IPS-20b (cell line): ENCODE data around the gene RNF39.

Source experiments
- H3K27ac ChIP-seq: one replicate; pipeline ENCODE4 v1.5.1; 2013; ENCODE audit warnings: low read length
- H3K27me3 ChIP-seq: 2 replicates; pipeline ENCODE4 v1.6.1; 2013; ENCODE audit warnings: mild to moderate bottlenecking, low read length, inconsistent platforms; ENCODE audit not compliant: insufficient read depth
- H3K36me3 ChIP-seq: 2 replicates; pipeline ENCODE4 v1.6.1; 2013; ENCODE audit warnings: low read depth, mild to moderate bottlenecking, inconsistent platforms, low read length, moderate library complexity; ENCODE audit not compliant: insufficient read depth
- H3K4me1 ChIP-seq: 2 replicates; pipeline ENCODE4 v1.6.1; 2013; ENCODE audit warnings: mild to moderate bottlenecking, control low read depth, inconsistent platforms, low read length, moderate library complexity; ENCODE audit not compliant: insufficient read depth
- H3K4me3 ChIP-seq: 2 replicates; pipeline ENCODE4 v1.5.1; 2013; ENCODE audit warnings: mild to moderate bottlenecking, low read length, inconsistent platforms
- H3K9ac ChIP-seq: 2 replicates; pipeline ENCODE4 v1.6.1; 2013; ENCODE audit warnings: low read depth, mild to moderate bottlenecking, inconsistent platforms, low read length, moderate library complexity
- H3K9me3 ChIP-seq: 2 replicates; pipeline ENCODE4 v1.6.1; 2013; ENCODE audit warnings: mild to moderate bottlenecking, low read depth, low read length, inconsistent platforms; ENCODE audit not compliant: insufficient read depth

Gene RNF39

GRCh38 chr6:30066577-30067459 is 8.8 kb downstream of the RNF39 start, which contains the start of gene PPP1R11:
PPP1R11 (plus strand) TSS chr6:30067198; CDS start chr6:30067411, 213 bp downstream.
- Histone ChIP-seq H3K27ac (peak within 1 kb of the TSS; percentile 22), H3K4me3 (peak within 1 kb of the TSS; percentile 84)

DNA sequence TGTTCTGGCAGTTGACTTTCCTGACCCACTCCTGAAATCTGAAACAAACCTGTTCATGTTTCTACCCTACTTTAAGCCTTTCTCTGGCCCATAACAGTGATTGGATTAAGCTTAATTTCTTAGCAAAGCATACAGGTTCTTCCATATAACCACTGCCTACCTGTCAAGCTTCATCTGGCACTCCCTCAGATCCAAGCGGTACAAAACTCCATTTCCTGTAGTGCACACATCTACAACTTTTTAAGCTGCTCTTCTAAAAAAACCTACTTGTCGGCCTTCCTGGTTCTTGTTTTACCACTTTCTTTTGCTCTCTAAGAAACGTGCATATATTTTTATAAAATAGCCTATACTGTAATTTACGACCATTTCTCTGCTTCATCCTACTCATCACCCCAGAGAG is 9.5 kb downstream of the RNF39 start:
- Histone ChIP-seq H3K27ac (peak overlapping the region; percentile 22), H3K9ac (peak overlapping the region; percentile 89)

More at GRCh38 chr6:30066577-30067459, 8.8 kb downstream of the RNF39 start, which contains the start of gene PPP1R11:
- Histone ChIP-seq H3K4me1 (peaks cover 5% of the 10 kb centered on the region; the same call in 1 of the 2 replicates), H3K9ac (peak within 1 kb of the TSS; percentile 89), H3K27me3 (no peaks in the 10 kb centered on the region), H3K9me3 (no peaks in the 10 kb centered on the region), H3K36me3 (peaks cover 32% of the 10 kb centered on the region)

DNA sequence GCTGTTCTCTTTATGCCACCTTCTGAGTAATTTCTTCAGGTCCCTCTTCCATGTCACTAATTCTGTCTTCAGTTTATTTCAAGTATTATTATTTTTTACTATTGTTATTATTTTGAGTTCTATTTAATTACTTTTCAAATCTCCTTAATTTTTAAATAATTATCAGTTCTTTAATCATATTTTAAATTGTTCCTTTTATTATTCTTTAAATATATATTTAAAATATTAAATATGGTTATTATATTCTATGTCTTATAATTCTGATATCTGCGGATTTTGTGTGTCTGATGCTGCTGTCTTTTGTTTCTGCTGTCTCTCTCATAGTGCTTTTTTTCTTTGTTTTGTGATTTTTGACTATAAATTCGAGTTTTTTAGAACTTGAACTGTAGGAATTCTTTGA is 12.3 kb downstream of the RNF39 start:
- no peaks in the 10 kb centered on the region for H3K27me3 ChIP-seq
- H3K4me3 ChIP-seq, result no peak overlapping the region
- peaks cover 18% of the 10 kb centered on the region; the same call in 1 of the 2 replicates for H3K36me3 ChIP-seq
- peaks cover 9% of the 10 kb centered on the region; the same call in 1 of the 2 replicates for H3K4me1 ChIP-seq
- no peaks in the 10 kb centered on the region for H3K9me3 ChIP-seq
- no peak overlapping the region for H3K9ac ChIP-seq
- H3K27ac ChIP-seq, result no peak overlapping the region

More for the DNA sequence above, 9.5 kb downstream of the RNF39 start:
- H3K4me3 ChIP-seq, result peak overlapping the region; percentile 84
- H3K4me1 ChIP-seq, result peaks cover 6% of the 10 kb centered on the region; the same call in 1 of the 2 replicates
- H3K27me3 ChIP-seq, result no peaks in the 10 kb centered on the region
- H3K36me3 ChIP-seq, result peaks cover 32% of the 10 kb centered on the region
- no peaks in the 10 kb centered on the region for H3K9me3 ChIP-seq

DNA sequence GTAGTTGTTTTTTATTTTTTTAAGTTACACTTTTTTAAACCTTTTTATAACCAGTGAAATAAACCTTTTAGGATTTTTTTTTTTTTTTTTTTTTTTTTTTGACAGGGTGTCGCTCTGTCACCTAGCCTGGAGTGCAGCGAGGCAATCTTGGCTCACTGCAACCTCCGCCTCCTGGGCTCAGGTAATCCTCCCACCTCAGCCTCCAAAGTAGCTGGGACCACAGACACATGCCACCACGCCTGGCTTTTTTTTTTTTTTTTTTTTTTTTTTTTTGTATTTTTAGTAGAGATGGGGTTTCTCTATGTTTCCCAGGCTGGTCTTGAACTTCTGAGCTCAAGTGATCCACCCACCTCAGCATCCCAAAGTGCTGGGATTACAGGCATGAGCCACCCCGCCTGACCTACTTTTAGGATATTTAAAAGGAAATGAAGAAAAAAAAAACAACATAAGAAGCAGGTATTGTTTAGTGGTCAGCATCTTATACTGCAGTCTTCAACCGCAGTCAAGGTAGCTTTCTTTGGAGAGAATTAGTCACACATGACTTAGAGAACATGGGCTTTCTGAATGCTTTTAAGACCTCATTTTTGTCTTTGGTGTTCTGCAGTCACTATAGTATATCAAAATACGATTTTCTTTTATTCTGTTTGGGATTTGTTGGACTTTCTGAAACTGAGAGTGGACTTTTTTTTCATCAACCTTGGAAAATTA is 12.9 kb downstream of the RNF39 start:
- Histone ChIP-seq H3K9me3 (no peaks in the 10 kb centered on the region), H3K27me3 (no peaks in the 10 kb centered on the region), H3K4me3 (peak overlapping the region; percentile 94), H3K36me3 (peaks cover 22% of the 10 kb centered on the region), H3K9ac (no peak overlapping the region), H3K27ac (no peak overlapping the region), H3K4me1 (peaks cover 9% of the 10 kb centered on the region; the same call in 1 of the 2 replicates)

DNA sequence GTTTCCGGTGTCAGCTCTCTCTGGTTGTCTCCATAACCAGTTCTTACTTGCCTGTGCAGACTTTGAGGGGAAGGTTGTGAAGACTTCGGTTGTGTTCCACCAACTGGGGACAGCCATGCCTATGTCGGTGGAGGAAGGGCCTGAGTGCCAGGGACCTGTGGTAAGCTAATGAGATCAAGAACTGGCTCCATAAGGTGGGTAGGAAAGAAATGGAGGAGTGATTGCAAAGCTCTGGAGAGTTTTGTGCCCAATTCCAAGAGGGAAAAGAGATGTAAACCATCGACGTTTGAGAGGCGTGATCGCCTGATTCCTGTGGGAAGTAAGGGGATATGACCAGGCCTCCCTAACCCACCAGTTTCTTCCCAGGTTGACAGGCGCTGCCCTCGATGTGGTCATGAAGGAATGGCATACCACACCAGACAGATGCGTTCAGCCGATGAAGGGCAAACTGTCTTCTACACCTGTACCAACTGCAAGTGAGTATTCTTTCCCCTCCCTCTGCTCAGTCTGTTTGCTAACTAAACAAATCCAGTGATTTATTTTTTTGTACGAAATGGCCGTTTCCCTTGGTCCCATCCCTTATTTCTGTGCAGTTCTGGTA is 13.6 kb downstream of the RNF39 start:
- Histone ChIP-seq H3K4me1 (peaks cover 9% of the 10 kb centered on the region; the same call in 1 of the 2 replicates), H3K27ac (peak overlapping the region; percentile 65), H3K27me3 (no peaks in the 10 kb centered on the region), H3K9me3 (no peaks in the 10 kb centered on the region), H3K9ac (peak overlapping the region; percentile 97; the same call in 1 of the 2 replicates), H3K4me3 (peak overlapping the region; percentile 94), H3K36me3 (peaks cover 24% of the 10 kb centered on the region)

DNA sequence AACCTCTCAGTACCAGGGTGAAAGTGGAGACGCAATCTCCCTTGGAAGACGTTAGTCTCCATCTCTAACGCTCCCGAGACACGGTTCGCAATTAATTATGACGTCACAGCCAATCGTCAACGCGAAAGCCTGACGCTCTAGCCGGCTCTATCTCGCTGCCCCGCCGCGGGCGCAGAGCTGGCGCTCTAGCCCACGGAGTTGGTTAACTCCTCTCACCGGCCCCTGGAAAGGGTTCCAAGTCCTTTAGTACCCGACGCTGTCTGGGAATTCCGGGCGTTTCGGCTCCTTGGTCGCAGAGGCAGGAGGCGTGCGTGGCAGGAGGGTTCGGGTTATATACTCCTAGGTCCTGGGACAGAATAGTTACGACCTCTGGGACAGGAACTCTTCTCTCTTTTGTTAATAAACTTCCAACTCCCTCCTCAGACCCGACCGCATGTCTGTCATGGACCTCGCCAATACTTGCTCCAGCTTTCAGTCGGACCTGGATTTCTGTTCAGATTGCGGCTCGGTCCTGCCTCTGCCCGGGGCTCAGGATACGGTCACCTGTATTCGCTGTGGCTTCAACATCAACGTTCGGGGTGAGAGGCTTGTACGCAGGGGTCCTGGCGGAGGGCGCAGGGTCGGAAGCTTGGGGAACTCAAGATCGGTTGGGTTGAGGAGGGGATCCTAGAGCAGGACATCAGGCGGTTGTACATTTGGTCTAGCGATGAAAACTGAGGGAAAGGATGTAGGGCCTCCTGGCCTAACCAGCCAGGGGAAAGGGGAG is 14.3 kb downstream of the RNF39 start, which contains the start of gene POLR1H:
POLR1H (plus strand) TSS at position 174 of the 766 bp plus-strand sequence; CDS start at position 434, 260 bp downstream.
- no peaks in the 10 kb centered on the region for H3K27me3 ChIP-seq
- peak within 1 kb of the TSS; percentile 65 for H3K27ac ChIP-seq
- H3K36me3 ChIP-seq, result peaks cover 24% of the 10 kb centered on the region
- H3K9me3 ChIP-seq, result no peaks in the 10 kb centered on the region
- H3K4me1 ChIP-seq, result peaks cover 9% of the 10 kb centered on the region; the same call in 1 of the 2 replicates
- H3K9ac ChIP-seq, result peak within 1 kb of the TSS; percentile 97
- H3K4me3 ChIP-seq, result peak within 1 kb of the TSS; percentile 94

DNA sequence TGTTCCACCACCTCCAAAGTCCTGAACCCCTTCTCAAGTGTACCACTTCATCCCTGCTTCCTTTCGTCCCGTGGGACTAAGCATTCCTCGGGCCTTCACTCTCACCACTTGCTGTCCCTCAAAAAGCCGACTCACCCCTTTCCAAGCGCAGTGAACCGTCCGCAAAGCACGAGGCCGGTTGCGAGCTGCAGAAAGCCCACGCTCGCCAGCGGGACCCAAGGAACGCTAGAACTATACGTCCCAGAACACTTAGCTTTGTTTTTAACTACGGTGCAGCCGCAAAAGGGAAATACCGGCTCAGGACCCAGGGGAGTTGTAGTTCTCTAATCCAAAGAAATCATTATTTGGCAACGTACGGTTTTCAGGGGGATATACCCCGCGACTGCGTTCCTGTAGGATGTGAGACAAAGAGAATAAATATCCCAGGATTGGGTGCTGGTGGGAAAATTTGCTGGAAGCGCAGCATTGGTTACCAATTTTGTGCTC is 14.9 kb downstream of the RNF39 start:
- peak overlapping the region; percentile 94 for H3K4me3 ChIP-seq
- H3K9me3 ChIP-seq, result no peaks in the 10 kb centered on the region

DNA sequence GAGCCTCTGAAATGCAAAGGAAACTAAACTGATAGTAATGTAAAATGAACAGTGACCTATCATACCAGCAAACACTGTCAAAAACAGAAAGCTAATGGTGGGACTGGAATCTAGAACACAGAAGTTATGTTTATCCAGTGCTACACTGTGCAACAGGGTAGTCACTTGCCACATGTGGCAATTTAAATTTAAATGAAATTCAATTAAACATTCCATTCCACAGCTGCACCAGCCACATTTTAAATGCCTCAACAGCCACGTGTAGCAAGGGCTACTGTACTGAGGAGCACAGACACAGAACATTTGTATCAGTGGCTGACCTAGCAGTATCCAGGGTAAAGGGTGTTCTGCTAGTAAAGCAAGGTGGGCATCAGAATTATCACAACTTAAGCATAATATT is 20.1 kb downstream of the RNF39 start:
- Histone ChIP-seq H3K9ac (no peak overlapping the region), H3K4me1 (peaks cover 4% of the 10 kb centered on the region; the same call in 1 of the 2 replicates)

More for the DNA sequence above, 14.9 kb downstream of the RNF39 start:
- Histone ChIP-seq H3K36me3 (peaks cover 24% of the 10 kb centered on the region), H3K4me1 (peaks cover 9% of the 10 kb centered on the region; the same call in 1 of the 2 replicates), H3K9ac (peak overlapping the region; percentile 97), H3K27me3 (no peaks in the 10 kb centered on the region), H3K27ac (peak overlapping the region; percentile 65)

DNA sequence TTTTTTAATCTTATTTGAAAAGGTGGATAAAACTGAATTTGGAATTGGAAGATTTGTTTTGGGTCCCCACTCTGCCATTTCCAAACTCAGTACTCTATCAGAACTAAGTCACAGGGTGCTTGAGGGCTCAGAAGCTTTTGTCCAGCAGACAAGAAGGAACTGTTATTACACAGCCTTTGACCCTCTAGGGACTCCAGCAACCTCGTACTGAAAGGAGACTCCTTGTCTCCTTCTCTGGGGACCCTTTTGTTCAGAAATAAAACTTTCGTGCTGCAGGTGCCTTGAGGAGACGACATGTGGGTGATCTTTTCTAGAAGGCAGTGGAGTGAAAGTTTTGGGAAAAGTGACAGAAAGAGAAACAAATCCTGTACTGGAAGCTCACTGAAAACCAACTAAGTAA is 21.9 kb downstream of the RNF39 start:
- Histone ChIP-seq H3K27ac (no peak overlapping the region), H3K36me3 (peaks cover 6% of the 10 kb centered on the region; the same call in 1 of the 2 replicates), H3K4me1 (no peaks in the 10 kb centered on the region), H3K9me3 (no peaks in the 10 kb centered on the region), H3K4me3 (no peak overlapping the region), H3K27me3 (no peaks in the 10 kb centered on the region), H3K9ac (no peak overlapping the region)

More for the DNA sequence above, 20.1 kb downstream of the RNF39 start:
- Histone ChIP-seq H3K27me3 (no peaks in the 10 kb centered on the region), H3K27ac (no peak overlapping the region), H3K9me3 (no peaks in the 10 kb centered on the region), H3K4me3 (no peak overlapping the region), H3K36me3 (peaks cover 6% of the 10 kb centered on the region; the same call in 1 of the 2 replicates)

GRCh38 chr6:30047220-30047619 is 28.3 kb downstream of the RNF39 start:
- Histone ChIP-seq H3K27me3 (no peaks in the 10 kb centered on the region), H3K9ac (no peak overlapping the region), H3K27ac (no peak overlapping the region), H3K4me3 (no peak overlapping the region), H3K4me1 (no peaks in the 10 kb centered on the region), H3K36me3 (no peaks in the 10 kb centered on the region), H3K9me3 (no peaks in the 10 kb centered on the region)
